Natural killer cell (primary cell): ENCODE measurements around the gene MICAL2. TPM values are rescaled to one million over a fixed set of nuclear protein-coding genes. Genes with fewer than 3 reads are reported as not detected.

Experiments
- ATAC-seq, 3 donors: fragments of 150-1000 bp in 2 of 3; fragments of 200-7000 bp in 1 of 3; cut with Tn5 transposase; 1 replicate in 1 of 3; 2 replicates in 2 of 3; pipeline ENCODE4 v1.10.0; 2021; ENCODE audit warnings: mild to moderate bottlenecking in 2 of 3, moderate library complexity in 2 of 3
- DNase-seq, 2 donors: peaks; one replicate each; pipeline versions ENCODE4 v3.0.0 to v3.0.0-alpha.2; 2013 to 2021; ENCODE audit warnings: mixed read lengths in 1 of 2
- H3K27ac ChIP-seq: one replicate; pipeline ENCODE4 v1.5.1; 2013; ENCODE audit warnings: mild to moderate bottlenecking, low read length
- H3K27me3 ChIP-seq: one replicate; pipeline ENCODE4 v1.6.1; 2013; ENCODE audit warnings: low read length; ENCODE audit not compliant: control insufficient read depth, insufficient read depth
- H3K36me3 ChIP-seq: one replicate; pipeline ENCODE4 v1.6.1; 2013; ENCODE audit warnings: low read length; ENCODE audit not compliant: control insufficient read depth, insufficient read depth
- H3K4me1 ChIP-seq: one replicate; pipeline ENCODE4 v1.6.1; 2013; ENCODE audit warnings: low read length; ENCODE audit not compliant: control insufficient read depth, insufficient read depth
- H3K4me3 ChIP-seq: one replicate; pipeline ENCODE4 v1.5.1; 2013; ENCODE audit warnings: low read length
- H3K9me3 ChIP-seq: one replicate; pipeline ENCODE4 v1.6.1; 2013; ENCODE audit warnings: low read length; ENCODE audit not compliant: control insufficient read depth, insufficient read depth
- H3K27ac Mint-ChIP-seq, 2 donors: one replicate each; pipeline ENCODE4 v1.8.0; 2022; ENCODE audit warnings: mild to moderate bottlenecking in 2 of 2, mixed read lengths in 2 of 2, moderate library complexity in 1 of 2
- H3K27me3 Mint-ChIP-seq, 2 donors: one replicate each; pipeline ENCODE4 v1.8.0; 2022; ENCODE audit warnings: low read depth in 2 of 2, mixed read lengths in 2 of 2
- H3K36me3 Mint-ChIP-seq: one replicate; pipeline ENCODE4 v1.8.0; 2022; ENCODE audit warnings: mixed read lengths
- H3K4me1 Mint-ChIP-seq, 2 donors: one replicate each; pipeline ENCODE4 v1.8.0; 2022; ENCODE audit warnings: mixed read lengths in 2 of 2
- H3K4me3 Mint-ChIP-seq: one replicate; pipeline ENCODE4 v1.8.0; 2022; ENCODE audit warnings: mild to moderate bottlenecking, moderate library complexity, mixed read lengths
- H3K9me3 Mint-ChIP-seq, 2 donors: one replicate each; pipeline ENCODE4 v1.8.0; 2022; ENCODE audit warnings: mixed read lengths in 2 of 2
- CTCF ChIP-seq: fragments of 200-600 bp; IDR thresholded peaks from one replicate; pipeline ENCODE4 v1.8.0; 2022; ENCODE audit warnings: antibody characterized with exemption
- WGBS: methylation state at CpG from one replicate; pipeline ENCODE4 v1.1.7; 2013; ENCODE audit warnings: missing lambda C conversion rate; ENCODE audit not compliant: insufficient coverage; 5-methylcytosine and 5-hydroxymethylcytosine counted together
- intact Hi-C: fragments of 100-400 bp; cut with micrococcal nuclease; formaldehyde crosslinking; loops from one replicate; pipeline ENCODE4 v1.14.2; 2022
- total RNA-seq, 4 donors: library from RNA; stranded (reverse); fragments of 120-200 nt in 1 of 4; gene quantifications; one replicate each; pipeline versions ENCODE4 v1.2.3 to v1.2.4, GENCODE V29; 2013 to 2022

Gene MICAL2
- total RNA-seq, 3 donors from 2014 or later (not counting 1 experiment from before 2014, with no cell fraction given) = 54.6 to 68.6 (median 57.4) TPM

- Mint-ChIP-seq H3K36me3 (no peaks in the 10 kb centered on the region), H3K27ac (peak overlapping the region in 1 of 2 donors; percentile 47), H3K4me1 (peaks cover 19 to 44% of the 10 kb centered on the region in 2 donors), H3K27me3 (peaks cover 0 to 3% of the 10 kb centered on the region in 2 donors), H3K9me3 (no peaks in the 10 kb centered on the region), H3K4me3 (no peak overlapping the region)
- H3K36me3 ChIP-seq = peaks cover 16% of the 10 kb centered on the region
- no peaks in the 10 kb centered on the region for H3K27me3 ChIP-seq
- intact Hi-C loops = no loop called here
- no peak for TF ChIP-seq CTCF
- 95% methylated on average over 7 of the region's 7 CpGs for WGBS
- H3K4me3 ChIP-seq = no peak overlapping the region
- H3K9me3 ChIP-seq = no peaks in the 10 kb centered on the region
- ATAC-seq (no peak), DNase-seq (no peak)
- no peak overlapping the region for H3K27ac ChIP-seq
- peaks cover 27% of the 10 kb centered on the region for H3K4me1 ChIP-seq
These were observed 48.5 kb downstream of the MICAL2 start for GRCh38 chr11:12158909-12159308.

- intact Hi-C loops = no loop called here
- Histone ChIP-seq H3K4me3 (no peak overlapping the region), H3K27me3 (no peaks in the 10 kb centered on the region), H3K9me3 (no peaks in the 10 kb centered on the region), H3K4me1 (peaks cover 27% of the 10 kb centered on the region), H3K36me3 (peaks cover 13% of the 10 kb centered on the region), H3K27ac (peak overlapping the region; percentile 12)
- Mint-ChIP-seq H3K27ac (peak overlapping the region in 1 of 2 donors; percentile 47), H3K4me3 (no peak overlapping the region), H3K36me3 (no peaks in the 10 kb centered on the region), H3K9me3 (no peaks in the 10 kb centered on the region), H3K27me3 (peaks cover 0 to 3% of the 10 kb centered on the region in 2 donors), H3K4me1 (peaks cover 19 to 45% of the 10 kb centered on the region in 2 donors)
- DNase-seq = no peak
- WGBS = 88% methylated on average over 9 of the region's 9 CpGs
- ATAC-seq = peak in 1 of 3 donors; percentile 28
- no peak for TF ChIP-seq CTCF
These were observed 49.1 kb downstream of the MICAL2 start for GRCh38 chr11:12159351-12160099.

GRCh38 chr11:12160231-12160630 lies 49.8 kb downstream of the MICAL2 start:
- Mint-ChIP-seq H3K9me3 (no peaks in the 10 kb centered on the region), H3K36me3 (no peaks in the 10 kb centered on the region), H3K4me1 (peaks cover 19 to 45% of the 10 kb centered on the region in 2 donors), H3K4me3 (no peak overlapping the region), H3K27me3 (peaks cover 0 to 3% of the 10 kb centered on the region in 2 donors), H3K27ac (peak overlapping the region; percentile 5 to 66)
- no peak for ATAC-seq
- WGBS = 89% methylated on average over 6 of the region's 6 CpGs
- peak overlapping the region; percentile 12 for H3K27ac ChIP-seq
- H3K27me3 ChIP-seq = no peaks in the 10 kb centered on the region
- TF ChIP-seq CTCF = no peak
- H3K4me3 ChIP-seq = no peak overlapping the region
- peaks cover 27% of the 10 kb centered on the region for H3K4me1 ChIP-seq
- intact Hi-C loops = no loop called here
- DNase-seq = no peak
- H3K9me3 ChIP-seq = no peaks in the 10 kb centered on the region
- H3K36me3 ChIP-seq = peaks cover 14% of the 10 kb centered on the region
